Activated CD8-positive, alpha-beta T cell treated with anti-CD3 and anti-CD28 coated beads for 36 hours (primary cell): ENCODE measurements around the gene TRIP10. TPM values are rescaled to one million over a fixed set of nuclear protein-coding genes. Genes with fewer than 3 reads are reported as not detected.
"Not testable (repeated sequence)": the region's sequence is repeated elsewhere in the genome, so short reads cannot be mapped to it uniquely, and the experiment has no call there.

Experiments
- ATAC-seq: fragments of 200-7000 bp; cut with Tn5 transposase; one replicate; pipeline ENCODE4 v1.10.0; 2021; ENCODE audit warnings: mild to moderate bottlenecking, moderate library complexity
- CTCF ChIA-PET: fragments of 350-600 bp; sonication (Branson Sonifier 250); formaldehyde crosslinking; loops from one replicate; lab custom pipeline; 2021; ENCODE audit warnings: antibody characterized with exemption; lab: Charles Lee
- POLR2A ChIA-PET: fragments of 350-600 bp; sonication (Branson Sonifier 250); formaldehyde crosslinking; loops from one replicate; lab custom pipeline; 2021; ENCODE audit warnings: antibody characterized with exemption; lab: Charles Lee
- DNase-seq: peaks from one replicate; pipeline ENCODE4 v3.0.0-alpha.2; 2020
- H3K27ac Mint-ChIP-seq: one replicate; pipeline ENCODE4 v1.8.0; 2021; ENCODE audit warnings: mild to moderate bottlenecking, mixed read lengths
- H3K27me3 Mint-ChIP-seq: one replicate; pipeline ENCODE4 v1.8.0; 2021; ENCODE audit warnings: mixed read lengths
- H3K36me3 Mint-ChIP-seq: one replicate; pipeline ENCODE4 v1.8.0; 2021; ENCODE audit warnings: low read depth, mixed read lengths
- H3K4me1 Mint-ChIP-seq: one replicate; pipeline ENCODE4 v1.8.0; 2021; ENCODE audit warnings: low read depth, mixed read lengths
- H3K4me3 Mint-ChIP-seq: one replicate; pipeline ENCODE4 v1.8.0; 2021; ENCODE audit warnings: mild to moderate bottlenecking, moderate library complexity, mixed read lengths
- H3K9me3 Mint-ChIP-seq: one replicate; pipeline ENCODE4 v1.8.0; 2021; ENCODE audit warnings: mixed read lengths
- intact Hi-C: fragments of 100-400 bp; cut with micrococcal nuclease; formaldehyde crosslinking; loops from one replicate; pipeline ENCODE4 v1.10.0; 2022
- total RNA-seq, 2 experiments: library from RNA; stranded (reverse); gene quantifications; one replicate each; pipeline ENCODE4 v1.2.3, GENCODE V29; 2021
- TF ChIP-seq, protein P1 (sequence below): fragments of 200-600 bp; IDR thresholded peaks from one replicate; pipeline ENCODE4 v1.8.0; 2022; ENCODE audit warnings: antibody characterized with exemption, mild to moderate bottlenecking

Gene TRIP10
- total RNA-seq, 2 experiments from 2014 or later, result 33.8 to 34.3 TPM

DNA sequence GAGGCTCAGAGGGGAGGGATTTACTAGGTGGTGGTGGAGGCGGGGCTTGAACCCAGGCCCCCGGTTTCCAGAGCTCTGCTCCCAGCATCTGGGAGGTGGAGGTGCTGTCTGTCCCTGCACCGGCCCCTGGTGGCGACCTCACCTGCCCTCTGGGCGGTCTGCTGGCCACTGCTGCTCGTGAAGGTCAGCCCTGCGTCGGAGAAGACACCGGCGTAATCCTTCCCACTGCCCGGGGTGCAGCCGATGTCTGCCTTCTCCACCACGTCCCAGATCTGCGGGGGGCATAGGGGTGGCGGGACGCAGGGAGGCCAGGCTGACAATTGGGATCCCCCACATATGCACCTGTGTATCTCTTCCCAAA lies 31.8 kb upstream of the TRIP10 start:
- ATAC-seq, result no peak
- DNase-seq, result no peak
- H3K4me3 Mint-ChIP-seq, result no peak overlapping the region

DNA sequence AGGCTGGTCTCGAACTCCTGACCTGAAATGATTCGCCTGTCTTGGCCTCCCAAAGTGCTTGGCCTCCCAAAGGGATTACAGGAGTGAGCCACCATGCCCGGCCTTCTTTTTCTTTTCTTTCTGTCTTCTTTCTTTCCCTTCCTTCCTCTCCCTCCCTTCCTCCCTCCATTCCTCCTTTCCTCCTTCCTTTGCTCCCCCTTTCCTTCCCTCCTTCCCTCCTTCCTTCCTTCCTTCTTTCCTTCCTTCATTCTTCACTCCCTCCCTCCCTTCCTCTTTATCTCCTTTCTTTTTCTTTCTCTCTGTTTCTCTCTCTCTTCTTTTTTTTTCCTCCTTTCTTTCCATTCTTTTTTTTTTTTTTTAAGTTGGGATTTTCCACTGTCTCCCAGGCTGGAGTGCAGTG lies 31.1 kb upstream of the TRIP10 start:
- TF ChIP-seq, protein P1, sequence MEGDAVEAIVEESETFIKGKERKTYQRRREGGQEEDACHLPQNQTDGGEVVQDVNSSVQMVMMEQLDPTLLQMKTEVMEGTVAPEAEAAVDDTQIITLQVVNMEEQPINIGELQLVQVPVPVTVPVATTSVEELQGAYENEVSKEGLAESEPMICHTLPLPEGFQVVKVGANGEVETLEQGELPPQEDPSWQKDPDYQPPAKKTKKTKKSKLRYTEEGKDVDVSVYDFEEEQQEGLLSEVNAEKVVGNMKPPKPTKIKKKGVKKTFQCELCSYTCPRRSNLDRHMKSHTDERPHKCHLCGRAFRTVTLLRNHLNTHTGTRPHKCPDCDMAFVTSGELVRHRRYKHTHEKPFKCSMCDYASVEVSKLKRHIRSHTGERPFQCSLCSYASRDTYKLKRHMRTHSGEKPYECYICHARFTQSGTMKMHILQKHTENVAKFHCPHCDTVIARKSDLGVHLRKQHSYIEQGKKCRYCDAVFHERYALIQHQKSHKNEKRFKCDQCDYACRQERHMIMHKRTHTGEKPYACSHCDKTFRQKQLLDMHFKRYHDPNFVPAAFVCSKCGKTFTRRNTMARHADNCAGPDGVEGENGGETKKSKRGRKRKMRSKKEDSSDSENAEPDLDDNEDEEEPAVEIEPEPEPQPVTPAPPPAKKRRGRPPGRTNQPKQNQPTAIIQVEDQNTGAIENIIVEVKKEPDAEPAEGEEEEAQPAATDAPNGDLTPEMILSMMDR, result no peak
- ATAC-seq (no peak), DNase-seq (no peak)
- POLR2A ChIA-PET, result interaction anchor here (1.2 kb wide), 1 partner anchor 20 kb away, joined by 3 read pairs; no protein-coding TSS in a partner anchor
- Mint-ChIP-seq H3K9me3 (no peaks in the 10 kb centered on the region), H3K27ac (no peak overlapping the region), H3K4me1 (peaks cover 11% of the 10 kb centered on the region), H3K36me3 (no peaks in the 10 kb centered on the region), H3K27me3 (peaks cover 21% of the 10 kb centered on the region), H3K4me3 (no peak overlapping the region)
- CTCF ChIA-PET, result no interaction called here
- intact Hi-C loops, result no loop called here

More for the DNA sequence above, 31.8 kb upstream of the TRIP10 start:
- intact Hi-C loops, result no loop called here
- ChIA-PET CTCF (no interaction called here), POLR2A (interaction anchor here (1.2 kb wide), 1 partner anchor 19 kb away, joined by 3 read pairs; no protein-coding TSS in a partner anchor)
- peaks cover 11% of the 10 kb centered on the region for H3K4me1 Mint-ChIP-seq
- no peaks in the 10 kb centered on the region for H3K36me3 Mint-ChIP-seq
- H3K9me3 Mint-ChIP-seq, result no peaks in the 10 kb centered on the region
- TF ChIP-seq, protein P1, result no peak
- H3K27ac Mint-ChIP-seq, result no peak overlapping the region
- H3K27me3 Mint-ChIP-seq, result peaks cover 21% of the 10 kb centered on the region

DNA sequence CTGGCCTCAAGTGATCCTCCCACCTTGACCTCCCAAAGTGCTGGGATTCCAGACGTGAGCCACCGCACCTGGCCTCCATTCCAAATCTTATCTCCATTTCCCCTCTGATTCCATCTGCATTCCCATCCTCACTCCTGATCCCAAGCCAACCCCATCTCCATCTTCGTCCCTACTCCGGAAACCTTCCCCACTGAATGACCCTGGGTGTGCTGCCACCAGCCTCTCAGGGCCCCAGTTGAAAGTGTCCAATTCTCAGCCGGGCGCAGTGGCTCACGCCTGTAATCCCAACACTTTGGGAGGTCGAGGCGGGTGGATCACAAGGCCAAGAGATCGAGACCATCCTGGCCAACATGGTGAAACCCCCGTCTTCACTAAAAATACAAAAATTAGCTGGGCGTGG lies 30.6 kb upstream of the TRIP10 start:
- H3K4me3 Mint-ChIP-seq, H3K9me3 Mint-ChIP-seq, ATAC-seq, H3K36me3 Mint-ChIP-seq, intact Hi-C loops, DNase-seq, CTCF ChIA-PET, POLR2A ChIA-PET, H3K27ac Mint-ChIP-seq: not testable (repeated sequence)
- H3K4me1 Mint-ChIP-seq, result peaks cover 11% of the 10 kb centered on the region
- H3K27me3 Mint-ChIP-seq, result peaks cover 21% of the 10 kb centered on the region

DNA sequence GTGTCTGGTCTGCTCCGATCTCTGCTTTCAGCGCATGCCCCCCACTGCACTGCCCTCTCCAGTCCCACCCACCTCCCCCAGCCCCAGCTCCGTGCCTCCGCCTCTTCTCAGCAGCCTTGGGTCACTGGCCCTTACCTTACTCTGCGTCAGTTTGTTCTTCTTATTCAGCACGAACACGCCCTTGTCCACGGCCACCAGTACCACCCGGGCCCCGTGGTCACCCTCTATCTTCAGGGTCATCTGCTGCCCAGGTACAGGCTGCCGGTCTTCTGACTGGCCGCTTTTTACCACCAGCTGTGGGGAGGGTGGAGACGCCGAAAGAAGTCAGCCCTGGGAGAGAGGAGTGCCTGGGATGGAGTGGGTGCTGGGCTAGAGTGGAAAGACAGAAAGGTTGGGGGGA lies 29.9 kb upstream of the TRIP10 start:
- ATAC-seq, result no peak
- TF ChIP-seq, protein P1, result no peak
- CTCF ChIA-PET, result no interaction called here
- DNase-seq, result no peak
- Mint-ChIP-seq H3K27ac (no peak overlapping the region), H3K4me3 (no peak overlapping the region), H3K27me3 (peaks cover 21% of the 10 kb centered on the region), H3K4me1 (peaks cover 11% of the 10 kb centered on the region), H3K9me3 (no peaks in the 10 kb centered on the region), H3K36me3 (no peaks in the 10 kb centered on the region)
- intact Hi-C loops, result no loop called here
- POLR2A ChIA-PET, result interaction anchor here (0.6 kb wide), 1 partner anchor 223 kb away, joined by 3 read pairs; no protein-coding TSS in a partner anchor

DNA sequence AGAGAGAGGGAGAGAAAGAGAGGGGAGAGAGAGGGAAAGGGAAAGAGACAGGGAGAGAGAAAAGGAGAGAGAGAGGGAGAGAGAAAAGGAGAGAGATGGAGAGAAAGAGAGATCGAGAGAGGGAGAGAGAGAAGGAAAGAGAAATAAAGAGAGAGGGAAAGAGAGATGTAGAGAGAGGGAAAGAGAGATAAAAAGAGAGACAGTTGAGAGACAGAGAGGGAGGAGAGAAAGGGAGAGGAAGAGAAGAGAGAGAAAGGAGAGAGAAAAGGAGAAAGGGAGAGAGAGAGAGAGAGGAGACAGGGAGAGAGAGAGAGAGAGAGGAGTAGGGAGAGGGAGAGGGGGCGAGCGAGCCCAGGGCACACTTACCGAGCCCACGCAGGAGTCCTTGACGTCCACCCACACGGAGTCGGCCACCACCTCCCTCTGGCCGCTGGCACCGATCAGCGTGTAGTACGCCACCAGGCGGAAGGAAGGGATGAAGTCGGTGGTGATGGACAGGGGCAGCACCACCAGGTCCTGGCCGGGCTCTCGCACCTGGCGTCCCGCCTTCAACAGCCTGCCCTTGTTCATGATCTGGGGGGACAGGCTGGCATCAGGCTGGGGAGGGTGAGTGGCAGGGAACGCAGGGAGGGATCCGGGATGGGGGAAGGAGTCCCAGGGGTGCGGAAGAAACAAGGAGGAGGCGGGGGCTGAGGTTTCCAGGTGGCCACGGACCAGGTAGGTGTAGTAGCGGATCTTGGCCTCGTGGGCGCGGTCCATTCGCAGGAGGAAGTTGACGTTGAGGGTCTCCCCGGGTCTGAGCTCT lies 29.0 kb upstream of the TRIP10 start:
- Mint-ChIP-seq H3K9me3 (no peaks in the 10 kb centered on the region), H3K4me3 (no peak overlapping the region), H3K36me3 (no peaks in the 10 kb centered on the region), H3K27ac (no peak overlapping the region), H3K27me3 (peaks cover 21% of the 10 kb centered on the region), H3K4me1 (peaks cover 11% of the 10 kb centered on the region)
- ChIA-PET POLR2A (no interaction called here), CTCF (interaction anchor here (1.0 kb wide), 2 partner anchors 32 to 76 kb away, joined by 3 to 4 read pairs; no protein-coding TSS in a partner anchor)
- TF ChIP-seq, protein P1, result no peak
- DNase-seq (peak; percentile 35), ATAC-seq (peak; percentile 28)
- intact Hi-C loops, result no loop called here
